ENCODE measurements around the gene SLC14A1. TPM values are rescaled to one million over a fixed set of nuclear protein-coding genes. Genes with fewer than 3 reads are reported as not detected.

SLC14A1 gene
- total and polyA plus RNA-seq, 4 experiments from 2014 or later, result 1.8 to 3.6 (median 3.2) TPM

DNA sequence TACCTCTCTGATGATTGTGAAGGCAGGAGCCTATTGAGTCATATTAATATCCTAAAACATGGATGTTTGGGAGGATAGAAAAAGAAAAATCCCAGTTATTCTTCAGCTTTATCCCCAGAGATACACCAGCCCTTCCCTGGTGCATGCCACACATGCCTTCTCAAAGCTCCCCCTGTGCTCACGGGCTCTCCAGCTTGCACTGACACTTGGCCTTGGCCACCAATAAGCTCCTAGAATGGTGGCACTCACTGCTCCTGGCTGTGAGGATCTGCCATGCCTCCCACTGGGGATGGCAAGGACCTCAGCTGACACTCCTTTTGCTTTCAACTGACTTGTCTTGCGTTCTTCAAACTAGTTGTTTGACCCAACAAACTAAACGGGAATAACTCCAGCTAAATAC lies 15.9 kb downstream of the SLC14A1 start:
- no peak for DNase-seq
- Histone ChIP-seq H3K36me3 (ENCODE audit: insufficient read depth, low read length) (no peaks in the 10 kb centered on the region), H3K9me3 (ENCODE audit: control insufficient read depth in 1 of 2, low read length in 2 of 2) (no peaks in the 10 kb centered on the region), H3K27ac (ENCODE audit: low read depth, low read length) (no peak overlapping the region), H3K4me3 (ENCODE audit: low read length in 2 of 2) (no peak overlapping the region), H3K4me1 (ENCODE audit: insufficient read depth, low read length) (no peaks in the 10 kb centered on the region), H3K27me3 (ENCODE audit: insufficient read depth, low read length) (no peaks in the 10 kb centered on the region)
- peak overlapping the region in 1 of 7 donors; percentile 7 for H3K27ac Mint-ChIP-seq
- ChIA-PET CTCF (ENCODE audit: partially characterized antibody) (no interaction called here), POLR2A (ENCODE audit: partially characterized antibody) (no interaction called here)
- intact Hi-C loops (cut with micrococcal nuclease), result no loop called here
- H3K27me3 Mint-ChIP-seq, result no peaks in the 10 kb centered on the region
- peaks cover 14 to 21% of the 10 kb centered on the region in 2 donors for H3K36me3 Mint-ChIP-seq
- H3K4me3 Mint-ChIP-seq, result no peak overlapping the region
- H3K4me1 Mint-ChIP-seq, result no peaks in the 10 kb centered on the region
- no peaks in the 10 kb centered on the region for H3K9me3 Mint-ChIP-seq

DNA sequence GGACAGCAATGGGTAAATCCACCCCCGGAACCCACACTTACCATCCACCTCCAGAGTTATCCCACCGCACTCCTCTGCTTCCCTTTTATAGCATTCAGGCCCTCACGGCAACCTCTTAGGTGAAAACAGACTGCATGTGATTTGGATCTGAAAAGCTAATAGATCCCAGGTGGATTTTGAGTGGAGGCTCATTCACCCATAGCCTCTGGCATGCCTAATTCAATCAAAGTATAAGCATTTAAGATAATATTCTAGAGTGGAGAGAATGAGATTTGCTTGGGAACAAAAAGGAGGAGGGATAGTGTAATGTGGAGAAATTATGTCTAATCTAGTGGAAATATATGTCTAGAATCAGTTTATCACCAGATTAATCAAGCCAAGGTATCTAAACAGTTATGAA lies 17.1 kb downstream of the SLC14A1 start:
- POLR2A ChIA-PET (ENCODE audit: partially characterized antibody), result no interaction called here
- no peaks in the 10 kb centered on the region for H3K27me3 Mint-ChIP-seq
- Histone ChIP-seq H3K9me3 (ENCODE audit: control insufficient read depth in 1 of 2, low read length in 2 of 2) (no peaks in the 10 kb centered on the region), H3K27ac (ENCODE audit: low read depth, low read length) (no peak overlapping the region), H3K4me1 (ENCODE audit: insufficient read depth, low read length) (no peaks in the 10 kb centered on the region), H3K4me3 (ENCODE audit: low read length in 2 of 2) (no peak overlapping the region), H3K27me3 (ENCODE audit: insufficient read depth, low read length) (no peaks in the 10 kb centered on the region), H3K36me3 (ENCODE audit: insufficient read depth, low read length) (no peaks in the 10 kb centered on the region)
- H3K9me3 Mint-ChIP-seq, result no peaks in the 10 kb centered on the region
- no peaks in the 10 kb centered on the region for H3K4me1 Mint-ChIP-seq
- intact Hi-C loops (cut with micrococcal nuclease), result no loop called here
- CTCF ChIA-PET (ENCODE audit: partially characterized antibody), result no interaction called here
- H3K4me3 Mint-ChIP-seq, result no peak overlapping the region
- no peak overlapping the region for H3K27ac Mint-ChIP-seq
- H3K36me3 Mint-ChIP-seq, result peaks cover 14 to 25% of the 10 kb centered on the region in 2 donors
- DNase-seq, result no peak

- Histone ChIP-seq H3K4me1 (ENCODE audit: insufficient read depth, low read length) (no peaks in the 10 kb centered on the region), H3K27me3 (ENCODE audit: insufficient read depth, low read length) (no peaks in the 10 kb centered on the region), H3K27ac (ENCODE audit: low read depth, low read length) (no peak overlapping the region), H3K36me3 (ENCODE audit: insufficient read depth, low read length) (no peaks in the 10 kb centered on the region), H3K9me3 (ENCODE audit: control insufficient read depth in 1 of 2, low read length in 2 of 2) (no peaks in the 10 kb centered on the region), H3K4me3 (ENCODE audit: low read length in 2 of 2) (no peak overlapping the region)
- no peak overlapping the region for H3K27ac Mint-ChIP-seq
- intact Hi-C loops (cut with micrococcal nuclease), result no loop called here
- no peak overlapping the region for H3K4me3 Mint-ChIP-seq
- DNase-seq, result no peak
- ChIA-PET CTCF (ENCODE audit: partially characterized antibody) (interaction anchor here (0.7 to 1.6 kb wide), 3 partner anchors 11 to 131 kb away, joined by 3 read pairs; no protein-coding TSS in a partner anchor), POLR2A (ENCODE audit: partially characterized antibody) (no interaction called here)
- H3K36me3 Mint-ChIP-seq, result peaks cover 4 to 10% of the 10 kb centered on the region in 2 donors
- H3K27me3 Mint-ChIP-seq, result no peaks in the 10 kb centered on the region
- H3K4me1 Mint-ChIP-seq, result no peaks in the 10 kb centered on the region
- H3K9me3 Mint-ChIP-seq, result no peaks in the 10 kb centered on the region
Observed at GRCh38 chr18:45745817-45746461, 22.0 kb downstream of the SLC14A1 start.

DNA sequence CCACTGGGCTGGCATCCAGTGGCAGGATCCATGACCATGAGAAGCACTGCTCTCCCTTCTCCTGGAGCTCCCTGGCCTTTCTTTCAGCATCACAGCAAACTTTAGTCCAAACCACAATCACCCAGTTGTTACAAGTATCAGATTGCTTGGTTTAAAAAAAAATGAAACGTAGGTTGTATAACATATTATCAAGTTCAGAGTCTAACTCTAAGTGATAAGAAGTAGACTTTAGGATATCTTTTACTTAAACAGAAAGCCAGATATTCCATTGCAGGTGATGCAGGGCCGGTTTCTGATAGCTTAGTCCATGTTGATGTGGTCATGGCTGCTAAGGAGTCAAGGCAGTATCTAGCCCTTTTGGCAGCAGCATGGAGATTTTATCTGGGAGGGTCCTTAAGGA lies 24.5 kb downstream of the SLC14A1 start:
- no peaks in the 10 kb centered on the region for H3K27me3 ChIP-seq (ENCODE audit: insufficient read depth, low read length)
- intact Hi-C loops (cut with micrococcal nuclease), result no loop called here
- no peak for DNase-seq
- H3K4me1 Mint-ChIP-seq, result no peaks in the 10 kb centered on the region
- no peaks in the 10 kb centered on the region for H3K9me3 Mint-ChIP-seq
- ChIA-PET POLR2A (ENCODE audit: partially characterized antibody) (interaction anchor here (1.6 kb wide), 1 partner anchor 20 kb away, joined by 3 read pairs; no protein-coding TSS in a partner anchor), CTCF (ENCODE audit: partially characterized antibody) (interaction anchor here (1.2 kb wide), 1 partner anchor 26 kb away, joined by 3 read pairs; no protein-coding TSS in a partner anchor)
- no peak overlapping the region for H3K27ac ChIP-seq (ENCODE audit: low read depth, low read length)
- H3K36me3 Mint-ChIP-seq, result peaks cover 0 to 8% of the 10 kb centered on the region in 2 donors
- H3K27me3 Mint-ChIP-seq, result no peaks in the 10 kb centered on the region
- H3K4me1 ChIP-seq (ENCODE audit: insufficient read depth, low read length), result no peaks in the 10 kb centered on the region
- H3K4me3 Mint-ChIP-seq, result no peak overlapping the region
- H3K36me3 ChIP-seq (ENCODE audit: insufficient read depth, low read length), result no peaks in the 10 kb centered on the region
- no peaks in the 10 kb centered on the region for H3K9me3 ChIP-seq (ENCODE audit: control insufficient read depth in 1 of 2, low read length in 2 of 2)
- H3K4me3 ChIP-seq (ENCODE audit: low read length in 2 of 2), result no peak overlapping the region
- H3K27ac Mint-ChIP-seq, result no peak overlapping the region

- H3K36me3 Mint-ChIP-seq, result peaks cover 0 to 3% of the 10 kb centered on the region in 2 donors
- no peak overlapping the region for H3K27ac ChIP-seq (ENCODE audit: low read depth, low read length)
Observed at GRCh38 chr18:45749918-45750689, 26.1 kb downstream of the SLC14A1 start.

GRCh38 chr18:45751766-45752165 lies 27.8 kb downstream of the SLC14A1 start:
- Histone ChIP-seq H3K4me3 (ENCODE audit: low read length in 2 of 2) (no peak overlapping the region), H3K36me3 (ENCODE audit: insufficient read depth, low read length) (no peaks in the 10 kb centered on the region), H3K9me3 (ENCODE audit: control insufficient read depth in 1 of 2, low read length in 2 of 2) (no peaks in the 10 kb centered on the region), H3K27ac (ENCODE audit: low read depth, low read length) (no peak overlapping the region), H3K27me3 (ENCODE audit: insufficient read depth, low read length) (no peaks in the 10 kb centered on the region), H3K4me1 (ENCODE audit: insufficient read depth, low read length) (no peaks in the 10 kb centered on the region)
- Mint-ChIP-seq H3K27me3 (peaks cover 10 to 19% of the 10 kb centered on the region in 2 donors), H3K4me1 (no peaks in the 10 kb centered on the region), H3K36me3 (no peaks in the 10 kb centered on the region), H3K9me3 (no peaks in the 10 kb centered on the region), H3K4me3 (no peak overlapping the region), H3K27ac (no peak overlapping the region)
- POLR2A ChIA-PET (ENCODE audit: partially characterized antibody), result no interaction called here
- no peak for DNase-seq
- CTCF ChIA-PET (ENCODE audit: partially characterized antibody), result interaction anchor here (1.2 kb wide), 1 partner anchor 29 kb away, joined by 4 read pairs; no protein-coding TSS in a partner anchor
- intact Hi-C loops (cut with micrococcal nuclease), result loop anchor here (1.0 kb wide), 1 partner anchor 23 kb away; no protein-coding TSS in a partner anchor

More at GRCh38 chr18:45749918-45750689, 26.1 kb downstream of the SLC14A1 start:
- POLR2A ChIA-PET (ENCODE audit: partially characterized antibody), result no interaction called here
- CTCF ChIA-PET (ENCODE audit: partially characterized antibody), result no interaction called here
- H3K4me1 ChIP-seq (ENCODE audit: insufficient read depth, low read length), result no peaks in the 10 kb centered on the region
- no peaks in the 10 kb centered on the region for H3K27me3 ChIP-seq (ENCODE audit: insufficient read depth, low read length)
- no peak overlapping the region for H3K4me3 ChIP-seq (ENCODE audit: low read length in 2 of 2)
- no peaks in the 10 kb centered on the region for H3K36me3 ChIP-seq (ENCODE audit: insufficient read depth, low read length)
- Mint-ChIP-seq H3K27ac (no peak overlapping the region), H3K4me1 (no peaks in the 10 kb centered on the region), H3K27me3 (peaks cover 8 to 9% of the 10 kb centered on the region in 2 donors), H3K4me3 (no peak overlapping the region), H3K9me3 (no peaks in the 10 kb centered on the region)
- intact Hi-C loops (cut with micrococcal nuclease), result no loop called here
- no peak for DNase-seq
- H3K9me3 ChIP-seq (ENCODE audit: control insufficient read depth in 1 of 2, low read length in 2 of 2), result no peaks in the 10 kb centered on the region

DNA sequence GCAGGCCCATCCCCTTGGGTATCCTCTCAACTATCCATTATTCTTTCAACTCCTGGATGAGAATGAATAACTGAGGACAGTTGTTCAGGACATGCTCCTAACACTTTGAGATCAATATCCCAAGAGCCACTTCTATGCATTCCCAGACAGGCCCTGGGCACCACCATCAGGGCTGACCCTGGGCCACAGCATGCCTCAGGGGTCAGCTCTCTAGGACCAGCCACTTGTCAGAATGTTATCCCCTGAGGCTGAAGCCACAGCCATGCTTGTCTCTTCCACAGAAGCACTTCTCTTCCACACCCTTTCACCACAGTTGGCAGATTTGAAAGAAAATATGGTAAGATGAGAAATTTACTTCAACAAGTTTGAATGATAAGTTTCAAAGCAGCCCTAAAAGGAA lies 28.7 kb downstream of the SLC14A1 start:
- Mint-ChIP-seq H3K36me3 (no peaks in the 10 kb centered on the region), H3K27me3 (peaks cover 10 to 24% of the 10 kb centered on the region in 2 donors), H3K9me3 (no peaks in the 10 kb centered on the region), H3K4me1 (no peaks in the 10 kb centered on the region), H3K27ac (no peak overlapping the region), H3K4me3 (no peak overlapping the region)
- CTCF ChIA-PET (ENCODE audit: partially characterized antibody), result interaction anchor here (1.4 kb wide), 1 partner anchor 55 kb away, joined by 3 read pairs; no protein-coding TSS in a partner anchor
- no peak overlapping the region for H3K27ac ChIP-seq (ENCODE audit: low read depth, low read length)
- intact Hi-C loops (cut with micrococcal nuclease), result loop anchor here (1.0 kb wide), 1 partner anchor 22 kb away; no protein-coding TSS in a partner anchor
- no peaks in the 10 kb centered on the region for H3K9me3 ChIP-seq (ENCODE audit: control insufficient read depth in 1 of 2, low read length in 2 of 2)
- no peaks in the 10 kb centered on the region for H3K36me3 ChIP-seq (ENCODE audit: insufficient read depth, low read length)
- no peak overlapping the region for H3K4me3 ChIP-seq (ENCODE audit: low read length in 2 of 2)
- no peak for DNase-seq
- POLR2A ChIA-PET (ENCODE audit: partially characterized antibody), result no interaction called here
- H3K27me3 ChIP-seq (ENCODE audit: insufficient read depth, low read length), result no peaks in the 10 kb centered on the region
- H3K4me1 ChIP-seq (ENCODE audit: insufficient read depth, low read length), result no peaks in the 10 kb centered on the region

All from CD4-positive, alpha-beta memory T cell (primary cell).